GM12891 (cell line): ENCODE measurements around the gene BMPER.

Experiments used
- POLR2A ChIP-seq: IDR thresholded peaks from 2 replicates; pipeline ENCODE4 v1.6.1; 2011; ENCODE audit warnings: low read depth, low read length, control low read depth
- POLR2AphosphoS5 ChIP-seq: IDR thresholded peaks from 2 replicates; pipeline ENCODE4 v1.6.1; 2011; ENCODE audit warnings: low read depth, low read length, control low read depth
- POU2F2 ChIP-seq: IDR thresholded peaks from 2 replicates; pipeline ENCODE4 v1.6.1; 2011; ENCODE audit warnings: low read depth, mild to moderate bottlenecking, control low read depth, low read length, moderate library complexity
- TAF1 ChIP-seq: IDR thresholded peaks from 2 replicates; pipeline ENCODE4 v1.6.1; 2011; ENCODE audit warnings: low read depth, low read length, control low read depth

DNA sequence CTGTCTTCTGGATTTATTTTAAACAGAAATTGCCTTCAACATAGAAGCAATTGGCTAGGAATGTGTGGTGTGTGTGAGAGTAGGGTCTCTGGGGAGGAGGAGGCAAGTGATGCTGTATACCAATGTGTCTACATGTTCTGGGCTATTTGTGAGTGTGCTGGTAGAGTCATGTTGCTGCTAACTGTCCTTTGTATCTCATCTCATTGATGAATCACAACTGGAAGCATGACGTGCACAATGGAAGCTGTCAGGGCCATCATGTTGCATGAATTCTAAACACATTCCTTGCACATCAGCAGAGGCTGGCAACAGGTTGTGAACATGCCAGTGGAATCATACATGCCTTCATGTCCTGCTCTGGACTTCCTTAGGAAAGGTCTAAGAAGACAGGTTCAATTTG, 199.7 kb downstream of the BMPER start:
- TF ChIP-seq TAF1 (no peak), POU2F2 (no peak), POLR2A (no peak), POLR2AphosphoS5 (no peak)
